Measurements from ENCODE around the gene PITX3. TPM values are rescaled to one million over a fixed set of nuclear protein-coding genes. Genes with fewer than 3 reads are reported as not detected.

Gene PITX3
- total RNA-seq, 1 experiment from 2014 or later, result 1.9 TPM

DNA sequence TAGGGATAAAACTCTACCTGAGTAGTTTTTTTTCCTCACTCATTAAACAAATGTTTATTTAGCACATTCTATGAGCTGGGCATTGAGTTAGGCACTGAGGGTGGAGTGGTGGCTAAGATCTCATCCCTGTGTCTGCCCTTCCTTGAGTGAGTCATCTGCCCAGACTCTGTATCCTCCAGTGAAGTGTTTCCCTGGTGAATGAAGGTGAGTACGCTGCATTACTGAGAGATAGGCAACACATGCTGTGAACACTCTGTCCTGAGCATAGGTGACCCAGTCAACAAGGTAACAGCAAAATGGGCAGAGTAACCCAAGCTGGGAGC lies 5.8 kb downstream of the PITX3 start:
- H3K79me2 ChIP-seq (ENCODE audit: insufficient read depth, low read length), result no peaks in the 10 kb centered on the region; the same call in 1 of the 2 replicates
- no peak overlapping the region for H2AFZ ChIP-seq (ENCODE audit: low read depth, low read length, poor library complexity, severe bottlenecking)
- H3K27me3 ChIP-seq (ENCODE audit: insufficient read depth, low read length), result no peaks in the 10 kb centered on the region
- no peak overlapping the region for H3K27ac ChIP-seq (ENCODE audit: low read depth, low read length)
- no peak for ATAC-seq
- intact Hi-C loops (cut with micrococcal nuclease), result no loop called here
- BruUV-seq (replicated peaks), result no TSS peak
- ChIA-PET RAD21 (ENCODE audit: low non-redundant PET in 1 of 2, low total read pairs in 2 of 2, uncharacterized antibody in 2 of 2, unreplicated experiment in 2 of 2) (no interaction called here), POLR2A (interaction anchor here (1.5 to 1.8 kb wide), 2 partner anchors 10 kb away, joined by 4 read pairs; partner anchors contain the start of gene GBF1), CTCF (interaction anchor here (1.2 to 12.6 kb wide), 3 partner anchors 10 to 158 kb away, joined by 3 to 625 read pairs (median 3); partner anchors contain the start of gene ELOVL3)
- no peaks in the 10 kb centered on the region for H3K36me3 ChIP-seq (ENCODE audit: control insufficient read depth in 1 of 2, insufficient read depth in 2 of 2, low read length in 2 of 2)
- no peaks in the 10 kb centered on the region for H3K9me3 ChIP-seq (ENCODE audit: control insufficient read depth in 1 of 2, insufficient read depth in 1 of 2, low read depth in 1 of 2, low read length in 2 of 2)
- H3K4me2 ChIP-seq (ENCODE audit: low read length), result peak overlapping the region; percentile 34
- no peaks in the 10 kb centered on the region for H4K20me1 ChIP-seq (ENCODE audit: insufficient read depth)
- no peak overlapping the region for H3K9ac ChIP-seq (ENCODE audit: low read length)
- TF ChIP-seq, protein P1, sequence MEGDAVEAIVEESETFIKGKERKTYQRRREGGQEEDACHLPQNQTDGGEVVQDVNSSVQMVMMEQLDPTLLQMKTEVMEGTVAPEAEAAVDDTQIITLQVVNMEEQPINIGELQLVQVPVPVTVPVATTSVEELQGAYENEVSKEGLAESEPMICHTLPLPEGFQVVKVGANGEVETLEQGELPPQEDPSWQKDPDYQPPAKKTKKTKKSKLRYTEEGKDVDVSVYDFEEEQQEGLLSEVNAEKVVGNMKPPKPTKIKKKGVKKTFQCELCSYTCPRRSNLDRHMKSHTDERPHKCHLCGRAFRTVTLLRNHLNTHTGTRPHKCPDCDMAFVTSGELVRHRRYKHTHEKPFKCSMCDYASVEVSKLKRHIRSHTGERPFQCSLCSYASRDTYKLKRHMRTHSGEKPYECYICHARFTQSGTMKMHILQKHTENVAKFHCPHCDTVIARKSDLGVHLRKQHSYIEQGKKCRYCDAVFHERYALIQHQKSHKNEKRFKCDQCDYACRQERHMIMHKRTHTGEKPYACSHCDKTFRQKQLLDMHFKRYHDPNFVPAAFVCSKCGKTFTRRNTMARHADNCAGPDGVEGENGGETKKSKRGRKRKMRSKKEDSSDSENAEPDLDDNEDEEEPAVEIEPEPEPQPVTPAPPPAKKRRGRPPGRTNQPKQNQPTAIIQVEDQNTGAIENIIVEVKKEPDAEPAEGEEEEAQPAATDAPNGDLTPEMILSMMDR (IDR thresholded peaks at IDR 0.05 in 2 of 3, conservative IDR thresholded peaks at IDR 0.05 in 1 of 3; ENCODE audit: borderline replicate concordance in 1 of 3, insufficient read depth in 1 of 3, low read depth in 2 of 3, low read length in 2 of 3), result no peak
- TF ChIP-seq POLR2AphosphoS5 (IDR thresholded peaks at IDR 0.05; ENCODE audit: low read depth, low read length), result no peak
- TF ChIP-seq RAD21 (IDR thresholded peaks at IDR 0.05; ENCODE audit: low read depth), result no peak
- no peak for TF ChIP-seq JUND (IDR thresholded peaks at IDR 0.05)
- no peak for TF ChIP-seq SRF (IDR thresholded peaks at IDR 0.05; ENCODE audit: low read depth)
- no peak for TF ChIP-seq ELF1 (IDR thresholded peaks at IDR 0.05; ENCODE audit: borderline replicate concordance, low read depth)
- TF ChIP-seq SP1 (IDR thresholded peaks at IDR 0.05; ENCODE audit: low read depth), result no peak
- TF ChIP-seq EZH2phosphoT487 (IDR thresholded peaks at IDR 0.05; ENCODE audit: borderline replicate concordance), result no peak
- TF ChIP-seq EGR1 (IDR thresholded peaks at IDR 0.05; ENCODE audit: low read depth), result no peak
- TF ChIP-seq TCF7L2 (IDR thresholded peaks at IDR 0.05; ENCODE audit: borderline replicate concordance, extremely low read depth, insufficient read depth, insufficient read length), result no peak
- TF ChIP-seq ATF3 (IDR thresholded peaks at IDR 0.05), result no peak
- TF ChIP-seq ZFX (IDR thresholded peaks at IDR 0.05), result no peak
- no peak for TF ChIP-seq SIN3A (IDR thresholded peaks at IDR 0.05; ENCODE audit: low read depth)
- TF ChIP-seq CEBPB (IDR thresholded peaks at IDR 0.05; ENCODE audit: low read depth), result no peak
- no peak for TF ChIP-seq YY1 (IDR thresholded peaks at IDR 0.05; ENCODE audit: extremely low read depth, insufficient replicate concordance, low read depth, low read length)
- TF ChIP-seq, protein P2, sequence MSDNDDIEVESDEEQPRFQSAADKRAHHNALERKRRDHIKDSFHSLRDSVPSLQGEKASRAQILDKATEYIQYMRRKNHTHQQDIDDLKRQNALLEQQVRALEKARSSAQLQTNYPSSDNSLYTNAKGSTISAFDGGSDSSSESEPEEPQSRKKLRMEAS (IDR thresholded peaks at IDR 0.05), result no peak
- no peak for TF ChIP-seq EZH2 (IDR thresholded peaks at IDR 0.05)
- no peak for TF ChIP-seq CBX3 (IDR thresholded peaks at IDR 0.05; ENCODE audit: low read depth)
- TF ChIP-seq POLR2A (IDR thresholded peaks at IDR 0.05; ENCODE audit: borderline replicate concordance, extremely low read depth, insufficient read depth, insufficient read length), result no peak
- H3K4me1 ChIP-seq (ENCODE audit: control insufficient read depth in 1 of 2, insufficient read depth in 2 of 2, low read length in 2 of 2), result peaks cover 5 to 26% of the 10 kb centered on the region in 2 experiments
- no peak for DNase-seq (ENCODE audit: low read depth, low spot score)
- no peaks in the 10 kb centered on the region for H3K9me2 ChIP-seq (ENCODE audit: insufficient read depth)
- H3K4me3 ChIP-seq (replicated peaks in 1 of 2; ENCODE audit: low read depth in 1 of 2, low read length in 2 of 2), result no peak overlapping the region

Measured in HCT116 (cell line).